ENCODE measurements around the gene NGB.

- TF ChIP-seq CTCF (IDR thresholded peaks at IDR 0.05), result no peak
- no peak for TF ChIP-seq POLR2A (IDR thresholded peaks at IDR 0.05)
These were observed at the start of gene NGB for GRCh38 chr14:77271113-77271710.
